ENCODE results near the gene ABCC3. TPM values are rescaled to one million over a fixed set of nuclear protein-coding genes. Genes with fewer than 3 reads are reported as not detected.

Gene ABCC3
- total and polyA plus RNA-seq, 2 of the 8 experiments (the other 6 are each of a cell fraction or from before 2014, with no cell fraction given) = 0.35 to 0.37 TPM

DNA sequence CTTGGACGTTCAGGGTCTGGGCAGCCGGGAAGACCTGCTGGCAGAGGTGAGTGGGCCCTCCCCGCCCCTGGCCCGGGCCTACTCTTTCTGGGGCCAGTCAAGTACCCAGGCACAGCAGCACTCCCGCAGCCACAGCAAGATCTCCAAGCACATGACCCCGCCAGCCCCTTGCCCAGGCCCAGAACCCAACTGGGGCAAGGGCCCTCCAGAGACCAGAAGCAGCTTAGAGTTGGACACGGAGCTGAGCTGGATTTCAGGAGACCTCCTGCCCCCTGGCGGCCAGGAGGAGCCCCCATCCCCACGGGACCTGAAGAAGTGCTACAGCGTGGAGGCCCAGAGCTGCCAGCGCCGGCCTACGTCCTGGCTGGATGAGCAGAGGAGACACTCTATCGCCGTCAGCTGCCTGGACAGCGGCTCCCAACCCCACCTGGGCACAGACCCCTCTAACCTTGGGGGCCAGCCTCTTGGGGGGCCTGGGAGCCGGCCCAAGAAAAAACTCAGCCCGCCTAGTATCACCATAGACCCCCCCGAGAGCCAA, 8.6 kb upstream of the ABCC3 start (continued):
- no peak for TF ChIP-seq RBBP5 (IDR thresholded peaks at IDR 0.05; ENCODE audit: borderline replicate concordance, low read depth, low read length)
- TF ChIP-seq RXRA (IDR thresholded peaks at IDR 0.05; ENCODE audit: insufficient read depth, low read depth, low read length) = no peak
- TF ChIP-seq TEAD4 (IDR thresholded peaks at IDR 0.05; ENCODE audit: low read depth, low read length) = no peak
- TF ChIP-seq, protein P1, sequence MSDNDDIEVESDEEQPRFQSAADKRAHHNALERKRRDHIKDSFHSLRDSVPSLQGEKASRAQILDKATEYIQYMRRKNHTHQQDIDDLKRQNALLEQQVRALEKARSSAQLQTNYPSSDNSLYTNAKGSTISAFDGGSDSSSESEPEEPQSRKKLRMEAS (IDR thresholded peaks at IDR 0.05) = peak; percentile 60
- no peak for TF ChIP-seq JUND (IDR thresholded peaks at IDR 0.05; ENCODE audit: low read length)
- no peak for TF ChIP-seq SIX5 (IDR thresholded peaks at IDR 0.05; ENCODE audit: low read depth, low read length)
- no peak for TF ChIP-seq SP4 (IDR thresholded peaks at IDR 0.05; ENCODE audit: low read length)
- TF ChIP-seq EP300 (IDR thresholded peaks at IDR 0.05; ENCODE audit: borderline replicate concordance in 1 of 2, low read depth in 2 of 2, low read length in 2 of 2) = no peak

All from H1 (cell line).